Measurements from ENCODE around the gene GPC6.

- TF ChIP-seq CTCF (IDR thresholded peaks at IDR 0.05) (no peak), POLR2A (IDR thresholded peaks at IDR 0.05) (no peak)
These were observed 249.6 kb downstream of the GPC6 start for GRCh38 chr13:93476175-93476574.

All from uterus (tissue), 2 donors.